ENCODE measurements around the gene COL28A1. TPM values are rescaled to one million over a fixed set of nuclear protein-coding genes. Genes with fewer than 3 reads are reported as not detected.
"Not testable (repeated sequence)": the region's sequence is repeated elsewhere in the genome, so short reads cannot be mapped to it uniquely, and the experiment has no call there.

COL28A1 gene
- polyA plus RNA-seq, 1 donor: 4.0 TPM

GRCh38 chr7:7562736-7563135 lies 27.1 kb upstream of the COL28A1 start:
- Histone ChIP-seq H3K27me3 (ENCODE audit: control insufficient read depth, insufficient read depth, low read length) (no peaks in the 10 kb centered on the region), H3K4me3 (ENCODE audit: low read length) (no peak overlapping the region), H3K4me1 (ENCODE audit: control insufficient read depth, insufficient read depth, low read length) (peaks cover 8% of the 10 kb centered on the region), H3K36me3 (ENCODE audit: control insufficient read depth, insufficient read depth, low read length) (no peaks in the 10 kb centered on the region), H3K27ac (ENCODE audit: low read length) (no peak overlapping the region), H3K9me3 (ENCODE audit: control insufficient read depth, low read depth, low read length) (no peaks in the 10 kb centered on the region)
- no peak for DNase-seq
- WGBS (ENCODE audit: insufficient coverage, low lambda C conversion rate): no CpG with 5 or more reads among the region's 3 CpGs

GRCh38 chr7:7561591-7561990 lies 25.9 kb upstream of the COL28A1 start:
- H3K4me3 ChIP-seq (ENCODE audit: low read length); DNase-seq; H3K4me1 ChIP-seq (ENCODE audit: control insufficient read depth, insufficient read depth, low read length); H3K9me3 ChIP-seq (ENCODE audit: control insufficient read depth, low read depth, low read length); H3K27ac ChIP-seq (ENCODE audit: low read length); H3K36me3 ChIP-seq (ENCODE audit: control insufficient read depth, insufficient read depth, low read length); H3K27me3 ChIP-seq (ENCODE audit: control insufficient read depth, insufficient read depth, low read length): not testable (repeated sequence)
- 100% methylated on average over 2 of the region's 5 CpGs for WGBS (ENCODE audit: insufficient coverage, low lambda C conversion rate)

GRCh38 chr7:7557252-7557651 lies 21.6 kb upstream of the COL28A1 start:
- Histone ChIP-seq H3K36me3 (ENCODE audit: control insufficient read depth, insufficient read depth, low read length) (no peaks in the 10 kb centered on the region), H3K27ac (ENCODE audit: low read length) (no peak overlapping the region), H3K9me3 (ENCODE audit: control insufficient read depth, low read depth, low read length) (no peaks in the 10 kb centered on the region), H3K4me3 (ENCODE audit: low read length) (no peak overlapping the region), H3K4me1 (ENCODE audit: control insufficient read depth, insufficient read depth, low read length) (no peaks in the 10 kb centered on the region), H3K27me3 (ENCODE audit: control insufficient read depth, insufficient read depth, low read length) (no peaks in the 10 kb centered on the region)
- no CpG with 5 or more reads among the region's 5 CpGs for WGBS (ENCODE audit: insufficient coverage, low lambda C conversion rate)
- no peak for DNase-seq

GRCh38 chr7:7556852-7557251 lies 21.2 kb upstream of the COL28A1 start:
- Histone ChIP-seq H3K27ac (ENCODE audit: low read length) (no peak overlapping the region), H3K4me1 (ENCODE audit: control insufficient read depth, insufficient read depth, low read length) (no peaks in the 10 kb centered on the region), H3K36me3 (ENCODE audit: control insufficient read depth, insufficient read depth, low read length) (no peaks in the 10 kb centered on the region), H3K9me3 (ENCODE audit: control insufficient read depth, low read depth, low read length) (no peaks in the 10 kb centered on the region), H3K4me3 (ENCODE audit: low read length) (no peak overlapping the region), H3K27me3 (ENCODE audit: control insufficient read depth, insufficient read depth, low read length) (no peaks in the 10 kb centered on the region)
- DNase-seq: no peak
- no CpG with 5 or more reads among the region's 1 CpG for WGBS (ENCODE audit: insufficient coverage, low lambda C conversion rate)

- no peak overlapping the region for H3K27ac ChIP-seq (ENCODE audit: low read length)
- no peaks in the 10 kb centered on the region for H3K27me3 ChIP-seq (ENCODE audit: control insufficient read depth, insufficient read depth, low read length)
- no peaks in the 10 kb centered on the region for H3K36me3 ChIP-seq (ENCODE audit: control insufficient read depth, insufficient read depth, low read length)
- no peaks in the 10 kb centered on the region for H3K4me1 ChIP-seq (ENCODE audit: control insufficient read depth, insufficient read depth, low read length)
- H3K9me3 ChIP-seq (ENCODE audit: control insufficient read depth, low read depth, low read length): no peaks in the 10 kb centered on the region
- WGBS (ENCODE audit: insufficient coverage, low lambda C conversion rate): no CpG with 5 or more reads among the region's 8 CpGs
- no peak for DNase-seq
- no peak overlapping the region for H3K4me3 ChIP-seq (ENCODE audit: low read length)
These were observed 19.2 kb upstream of the COL28A1 start for GRCh38 chr7:7554649-7555575.

GRCh38 chr7:7554021-7554432 lies 18.4 kb upstream of the COL28A1 start:
- Histone ChIP-seq H3K27ac (ENCODE audit: low read length) (no peak overlapping the region), H3K36me3 (ENCODE audit: control insufficient read depth, insufficient read depth, low read length) (no peaks in the 10 kb centered on the region), H3K4me1 (ENCODE audit: control insufficient read depth, insufficient read depth, low read length) (no peaks in the 10 kb centered on the region), H3K27me3 (ENCODE audit: control insufficient read depth, insufficient read depth, low read length) (no peaks in the 10 kb centered on the region), H3K4me3 (ENCODE audit: low read length) (no peak overlapping the region), H3K9me3 (ENCODE audit: control insufficient read depth, low read depth, low read length) (no peaks in the 10 kb centered on the region)
- WGBS (ENCODE audit: insufficient coverage, low lambda C conversion rate): 89% methylated on average over 4 of the region's 5 CpGs
- no peak for DNase-seq

GRCh38 chr7:7553386-7553785 lies 17.7 kb upstream of the COL28A1 start:
- no peak for DNase-seq
- no peak overlapping the region for H3K4me3 ChIP-seq (ENCODE audit: low read length)
- no peaks in the 10 kb centered on the region for H3K27me3 ChIP-seq (ENCODE audit: control insufficient read depth, insufficient read depth, low read length)
- H3K4me1 ChIP-seq (ENCODE audit: control insufficient read depth, insufficient read depth, low read length): no peaks in the 10 kb centered on the region
- no peaks in the 10 kb centered on the region for H3K9me3 ChIP-seq (ENCODE audit: control insufficient read depth, low read depth, low read length)
- no peak overlapping the region for H3K27ac ChIP-seq (ENCODE audit: low read length)
- WGBS (ENCODE audit: insufficient coverage, low lambda C conversion rate): no CpG with 5 or more reads among the region's 1 CpG
- no peaks in the 10 kb centered on the region for H3K36me3 ChIP-seq (ENCODE audit: control insufficient read depth, insufficient read depth, low read length)

GRCh38 chr7:7552199-7552598 lies 16.5 kb upstream of the COL28A1 start:
- Histone ChIP-seq H3K27me3 (ENCODE audit: control insufficient read depth, insufficient read depth, low read length) (no peaks in the 10 kb centered on the region), H3K4me1 (ENCODE audit: control insufficient read depth, insufficient read depth, low read length) (no peaks in the 10 kb centered on the region), H3K27ac (ENCODE audit: low read length) (no peak overlapping the region), H3K9me3 (ENCODE audit: control insufficient read depth, low read depth, low read length) (no peaks in the 10 kb centered on the region), H3K4me3 (ENCODE audit: low read length) (no peak overlapping the region), H3K36me3 (ENCODE audit: control insufficient read depth, insufficient read depth, low read length) (no peaks in the 10 kb centered on the region)
- WGBS (ENCODE audit: insufficient coverage, low lambda C conversion rate): no CpG with 5 or more reads among the region's 2 CpGs
- DNase-seq: no peak

GRCh38 chr7:7550663-7551062 lies 15.0 kb upstream of the COL28A1 start:
- Histone ChIP-seq H3K9me3 (ENCODE audit: control insufficient read depth, low read depth, low read length) (no peaks in the 10 kb centered on the region), H3K27ac (ENCODE audit: low read length) (no peak overlapping the region), H3K27me3 (ENCODE audit: control insufficient read depth, insufficient read depth, low read length) (no peaks in the 10 kb centered on the region), H3K4me3 (ENCODE audit: low read length) (no peak overlapping the region), H3K4me1 (ENCODE audit: control insufficient read depth, insufficient read depth, low read length) (no peaks in the 10 kb centered on the region), H3K36me3 (ENCODE audit: control insufficient read depth, insufficient read depth, low read length) (no peaks in the 10 kb centered on the region)
- no peak for DNase-seq
- WGBS (ENCODE audit: insufficient coverage, low lambda C conversion rate): 67% methylated on average over 1 of the region's 3 CpGs

- no peak overlapping the region for H3K27ac ChIP-seq (ENCODE audit: low read length)
- no peak for DNase-seq
- WGBS (ENCODE audit: insufficient coverage, low lambda C conversion rate): 57% methylated on average over 1 of the region's 3 CpGs
- no peaks in the 10 kb centered on the region for H3K36me3 ChIP-seq (ENCODE audit: control insufficient read depth, insufficient read depth, low read length)
- H3K4me3 ChIP-seq (ENCODE audit: low read length): no peak overlapping the region
- H3K4me1 ChIP-seq (ENCODE audit: control insufficient read depth, insufficient read depth, low read length): no peaks in the 10 kb centered on the region
- H3K9me3 ChIP-seq (ENCODE audit: control insufficient read depth, low read depth, low read length): no peaks in the 10 kb centered on the region
- no peaks in the 10 kb centered on the region for H3K27me3 ChIP-seq (ENCODE audit: control insufficient read depth, insufficient read depth, low read length)
These were observed 12.7 kb upstream of the COL28A1 start for GRCh38 chr7:7548407-7548806.

Measured in large intestine (tissue), 3 donors.